Measurements from ENCODE around the gene PRKCE.

GRCh38 chr2:46073540-46074046 lies 422.1 kb downstream of the PRKCE start:
- TF ChIP-seq, protein P1, sequence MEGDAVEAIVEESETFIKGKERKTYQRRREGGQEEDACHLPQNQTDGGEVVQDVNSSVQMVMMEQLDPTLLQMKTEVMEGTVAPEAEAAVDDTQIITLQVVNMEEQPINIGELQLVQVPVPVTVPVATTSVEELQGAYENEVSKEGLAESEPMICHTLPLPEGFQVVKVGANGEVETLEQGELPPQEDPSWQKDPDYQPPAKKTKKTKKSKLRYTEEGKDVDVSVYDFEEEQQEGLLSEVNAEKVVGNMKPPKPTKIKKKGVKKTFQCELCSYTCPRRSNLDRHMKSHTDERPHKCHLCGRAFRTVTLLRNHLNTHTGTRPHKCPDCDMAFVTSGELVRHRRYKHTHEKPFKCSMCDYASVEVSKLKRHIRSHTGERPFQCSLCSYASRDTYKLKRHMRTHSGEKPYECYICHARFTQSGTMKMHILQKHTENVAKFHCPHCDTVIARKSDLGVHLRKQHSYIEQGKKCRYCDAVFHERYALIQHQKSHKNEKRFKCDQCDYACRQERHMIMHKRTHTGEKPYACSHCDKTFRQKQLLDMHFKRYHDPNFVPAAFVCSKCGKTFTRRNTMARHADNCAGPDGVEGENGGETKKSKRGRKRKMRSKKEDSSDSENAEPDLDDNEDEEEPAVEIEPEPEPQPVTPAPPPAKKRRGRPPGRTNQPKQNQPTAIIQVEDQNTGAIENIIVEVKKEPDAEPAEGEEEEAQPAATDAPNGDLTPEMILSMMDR (IDR thresholded peaks at IDR 0.05) = no peak
- TF ChIP-seq POLR2A (IDR thresholded peaks at IDR 0.05) = no peak
